Measurements from ENCODE around the gene MAP3K7.

The MAP3K7 gene

DNA sequence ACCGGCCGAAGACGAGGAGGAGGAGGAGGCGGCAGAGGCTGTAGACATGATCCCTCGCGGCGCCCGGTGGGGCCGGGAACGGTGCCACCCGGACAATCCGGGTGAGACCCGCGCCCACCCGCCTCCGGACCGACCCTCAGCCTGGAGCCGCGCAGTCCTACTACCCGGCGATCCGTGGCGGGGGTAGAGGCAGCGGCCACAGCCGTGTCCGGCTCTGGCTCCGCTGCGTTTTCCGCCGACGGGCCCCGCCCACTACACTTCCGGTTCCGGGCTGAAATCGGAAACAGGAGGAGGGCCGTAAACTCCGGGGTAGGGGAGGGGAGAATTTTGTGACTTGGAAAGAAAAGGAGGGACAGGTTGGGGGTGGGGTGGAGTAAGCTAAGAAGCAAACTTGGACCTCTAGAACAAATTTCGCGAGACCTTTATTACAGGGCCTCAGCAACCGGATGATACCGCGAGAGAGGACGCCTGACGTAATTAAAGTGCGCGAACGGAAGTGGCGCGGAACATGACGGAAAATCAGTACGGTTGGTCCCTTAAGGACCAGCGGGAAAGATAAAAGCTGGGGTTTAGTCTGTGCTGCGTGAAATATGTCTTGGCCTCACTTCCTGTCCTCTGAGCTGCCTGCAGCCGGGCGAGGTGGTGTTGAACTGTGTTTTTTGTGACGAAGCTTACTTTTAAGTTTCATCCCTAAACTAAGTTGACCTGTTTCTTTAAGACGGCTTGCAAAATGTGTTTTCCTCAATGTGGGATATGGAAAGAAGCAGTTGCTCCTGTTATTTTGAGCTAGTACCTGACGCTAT, at the start of gene MAP3K7:
MAP3K7 (minus strand) TSS at position 237 of the 803 bp plus-strand sequence; CDS start at position 48, 189 bp downstream.
- DNase-seq (ENCODE audit: low spot score) (peak; percentile 77), FAIRE-seq (no peak)

DNA sequence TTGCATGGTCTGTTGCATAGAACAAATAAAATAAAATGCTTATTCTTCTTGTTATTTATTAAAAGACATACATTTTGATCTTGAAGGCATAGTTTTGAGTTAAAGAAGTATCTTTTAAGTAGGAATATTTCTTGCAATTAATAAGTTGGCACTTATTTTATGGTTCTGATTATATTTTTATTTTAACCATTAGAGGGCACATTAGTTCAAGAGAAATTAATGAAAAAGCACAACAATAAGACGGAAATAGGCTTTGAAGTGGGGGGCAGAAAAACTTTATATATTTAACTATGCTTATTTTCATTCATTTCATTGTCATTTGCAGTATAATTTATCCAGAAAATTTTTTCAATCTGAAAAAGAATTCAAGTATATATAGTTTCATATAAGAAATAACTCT, 44.2 kb upstream of the MAP3K7 start:
- FAIRE-seq (no peak), DNase-seq (ENCODE audit: low spot score) (no peak)

DNA sequence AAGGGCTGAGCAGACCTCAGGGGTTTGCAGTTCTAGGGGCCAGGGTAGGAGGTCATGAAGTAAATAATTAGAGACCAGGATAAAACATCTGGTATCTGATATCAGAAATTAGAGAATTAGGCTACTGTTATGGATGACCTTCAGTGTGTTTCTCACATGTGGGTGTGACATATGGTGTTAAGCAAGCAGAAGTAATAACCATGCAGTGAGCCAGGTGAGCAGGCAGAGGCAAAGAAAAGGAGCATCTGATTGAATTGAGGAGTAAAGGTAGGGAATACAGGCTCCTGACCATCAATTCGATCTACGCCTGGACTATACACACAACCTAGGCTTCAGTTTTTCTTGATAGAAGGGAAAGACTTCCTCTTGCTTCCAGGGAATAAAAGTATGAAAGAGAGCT, 34.7 kb upstream of the MAP3K7 start:
- DNase-seq (ENCODE audit: low spot score) = no peak
- no peak for FAIRE-seq

DNA sequence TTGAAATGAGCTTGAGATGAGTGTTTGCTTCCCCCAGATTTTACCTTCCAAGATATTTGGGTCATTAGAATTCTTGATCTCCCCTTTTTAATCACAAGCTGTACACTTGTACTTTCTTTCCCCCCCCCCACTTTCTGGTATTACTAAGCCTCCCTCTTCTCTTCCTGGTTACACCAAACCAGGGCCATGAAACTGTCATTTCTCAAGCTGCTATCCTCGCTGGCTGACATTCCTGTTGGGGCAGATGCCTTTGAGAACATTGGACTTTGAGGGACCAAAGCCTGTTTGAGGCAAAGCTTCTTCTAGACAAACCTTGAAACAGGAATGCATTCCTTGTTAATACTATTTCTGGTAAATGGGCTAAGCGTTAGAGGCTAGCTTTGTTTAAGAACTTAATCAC, 32.3 kb upstream of the MAP3K7 start:
- FAIRE-seq = no peak
- DNase-seq (ENCODE audit: low spot score) = no peak

DNA sequence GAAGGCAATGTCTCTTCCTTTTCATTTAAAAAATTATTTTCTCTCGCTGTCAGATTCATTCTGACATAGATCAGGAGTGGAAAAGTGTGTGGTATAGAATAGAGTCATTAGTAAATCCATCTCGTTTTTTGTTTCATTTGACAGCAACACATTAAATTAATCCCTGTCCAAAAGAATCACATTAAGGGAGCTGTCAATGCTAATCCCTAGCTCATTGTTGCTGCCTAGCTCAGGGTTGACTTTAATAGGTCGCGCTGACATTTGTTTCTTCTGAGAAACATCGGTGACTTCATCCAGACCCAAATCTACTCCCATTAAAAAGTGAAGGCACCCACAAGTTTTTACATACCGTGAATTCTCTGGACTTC, 25.4 kb upstream of the MAP3K7 start:
- FAIRE-seq (no peak), DNase-seq (ENCODE audit: low spot score) (no peak)

DNA sequence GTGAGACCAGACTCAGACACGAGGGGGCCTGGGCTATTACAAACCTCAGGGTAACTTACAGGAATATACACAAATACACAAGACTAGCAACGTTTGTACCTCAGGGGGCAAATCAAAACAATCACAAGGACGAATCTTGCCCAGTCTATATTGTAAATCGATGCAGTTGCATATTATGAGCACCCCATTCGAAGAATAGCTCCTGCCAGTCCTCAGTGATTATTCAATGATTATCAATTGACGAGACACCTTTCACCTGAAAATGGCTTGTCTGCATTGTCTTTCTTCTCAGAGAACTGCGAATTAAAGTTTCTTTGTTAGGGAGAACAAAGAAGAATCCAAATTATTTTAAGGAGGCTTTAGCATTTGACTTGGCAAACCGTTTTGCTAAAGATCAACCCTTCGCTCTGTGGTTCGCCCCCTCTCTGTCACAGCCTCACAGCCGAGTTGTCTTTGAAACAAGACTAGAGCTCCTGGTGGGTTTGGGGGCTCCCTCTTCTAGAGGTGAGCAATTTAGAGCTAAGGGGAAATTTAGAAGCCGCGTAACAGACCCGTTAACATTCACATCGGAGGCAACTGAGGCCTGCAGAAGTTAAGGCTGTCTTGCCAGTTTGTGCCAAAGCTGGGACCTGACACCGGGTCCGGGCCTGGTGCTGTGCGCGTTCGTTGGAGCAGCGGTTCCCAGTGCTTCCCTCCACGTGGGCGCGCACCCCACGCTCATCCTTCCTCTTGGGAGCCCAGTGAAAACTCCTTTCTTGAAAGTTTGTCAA, 24.9 kb upstream of the MAP3K7 start:
- DNase-seq (ENCODE audit: low spot score) (no peak), FAIRE-seq (no peak)

DNA sequence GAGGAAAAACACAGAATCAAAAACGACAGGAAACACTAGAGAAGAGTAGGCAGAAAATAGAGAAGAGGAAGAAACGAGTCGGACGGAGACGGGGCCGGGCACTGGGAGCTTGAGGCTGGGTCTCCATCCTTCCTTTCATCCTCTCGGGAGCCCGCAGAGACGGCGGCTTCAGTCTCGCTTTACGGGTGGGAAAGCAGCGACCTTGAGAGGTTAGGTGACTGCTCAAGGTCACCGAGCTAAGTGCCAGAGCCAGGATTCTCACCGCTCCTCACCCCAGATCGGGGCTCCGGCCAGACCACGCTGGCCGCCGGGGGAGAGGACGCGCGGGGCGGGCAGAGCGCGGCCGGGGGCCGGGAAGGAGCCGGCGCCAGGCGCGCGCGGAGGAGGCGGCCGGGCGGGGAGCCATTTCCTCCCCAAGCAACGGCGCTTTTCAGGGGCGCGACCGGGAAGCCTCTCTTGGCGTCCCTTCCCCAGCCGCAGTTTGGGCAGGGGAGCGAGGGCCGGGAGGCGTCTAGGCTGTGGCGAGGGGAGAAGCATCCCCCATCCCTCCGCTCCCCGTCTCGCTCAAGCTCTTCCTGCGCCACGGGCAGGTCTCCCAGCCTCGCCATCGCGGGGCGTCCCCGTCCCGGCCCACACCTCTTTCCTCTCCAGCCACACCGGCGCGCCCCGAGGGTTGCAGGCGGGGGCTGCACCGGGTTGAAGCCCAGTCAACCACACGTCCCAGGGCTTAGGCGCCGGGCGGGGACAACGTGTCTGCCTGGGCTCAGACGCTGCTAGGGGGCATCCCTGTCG, 24.1 kb upstream of the MAP3K7 start:
- DNase-seq (ENCODE audit: low spot score) (no peak), FAIRE-seq (no peak)

DNA sequence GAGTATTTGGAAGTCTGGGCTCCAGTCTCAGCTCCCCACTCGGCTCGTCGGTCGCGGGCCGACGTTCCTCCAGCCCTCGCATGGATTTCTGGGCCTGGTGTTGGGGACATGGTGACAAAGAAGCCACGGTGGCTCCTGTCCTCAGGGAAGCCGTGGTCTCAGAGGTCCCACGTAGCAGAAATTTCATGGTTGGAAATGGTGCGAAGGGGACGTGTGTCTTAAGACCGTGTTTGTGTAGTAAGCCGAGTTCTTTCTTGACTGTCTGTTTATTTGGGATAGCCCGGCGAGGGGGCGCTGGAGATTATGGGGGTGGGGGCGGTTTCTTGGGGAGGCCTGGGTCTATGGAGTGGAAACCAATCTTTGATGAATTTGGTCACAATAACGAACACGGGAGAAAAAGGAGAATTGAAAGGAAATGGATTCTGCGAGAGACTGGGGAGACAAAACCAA, 23.5 kb upstream of the MAP3K7 start:
- no peak for FAIRE-seq
- no peak for DNase-seq (ENCODE audit: low spot score)

DNA sequence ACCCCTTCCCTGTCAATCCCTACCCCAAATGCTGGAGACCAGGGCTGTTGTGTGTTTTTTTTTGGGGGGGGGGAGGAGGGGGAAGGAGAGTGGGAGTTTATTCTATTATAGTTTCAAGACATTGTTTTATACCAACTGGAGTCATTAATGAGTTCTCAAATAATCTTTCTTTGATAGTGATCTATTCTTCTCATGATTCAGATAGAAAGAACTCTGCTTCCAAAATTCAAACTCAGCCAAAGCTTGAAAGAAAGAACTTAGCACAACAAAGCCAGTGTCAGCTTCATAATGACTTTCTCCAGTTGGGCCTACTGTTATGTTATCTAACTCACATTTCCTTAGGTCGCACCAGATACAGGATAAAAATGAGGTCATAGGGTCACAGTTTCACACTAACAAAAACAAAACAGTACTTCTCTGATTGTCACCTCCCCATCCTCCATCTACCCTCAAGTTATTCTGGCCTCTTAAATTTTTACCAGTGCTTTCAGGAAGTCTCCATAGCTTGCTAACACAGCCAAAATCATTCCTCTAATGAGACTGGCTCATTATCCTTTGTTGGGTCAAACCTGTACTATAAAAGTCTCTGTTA, 19.0 kb upstream of the MAP3K7 start:
- DNase-seq (ENCODE audit: low spot score) = no peak
- FAIRE-seq = no peak

DNA sequence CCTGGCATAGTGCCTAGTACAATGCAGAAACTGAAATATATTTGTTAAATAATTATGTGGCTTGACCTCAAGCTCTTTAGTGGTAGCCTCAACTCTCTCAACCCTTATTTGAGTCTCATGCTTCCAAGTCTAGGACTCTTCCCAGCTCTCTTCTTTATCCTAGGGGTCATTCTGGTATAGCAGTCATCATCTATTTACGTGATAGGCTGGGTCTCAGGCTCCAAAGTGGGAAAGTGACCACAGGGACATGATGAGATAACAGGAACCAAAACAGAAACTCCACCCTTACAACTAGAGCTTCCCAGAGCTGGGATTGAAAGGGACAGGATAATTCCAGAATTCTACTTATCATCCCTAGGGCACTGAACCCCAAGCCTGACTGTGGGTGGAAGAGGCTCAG, 17.7 kb upstream of the MAP3K7 start:
- FAIRE-seq (no peak), DNase-seq (ENCODE audit: low spot score) (no peak)

DNA sequence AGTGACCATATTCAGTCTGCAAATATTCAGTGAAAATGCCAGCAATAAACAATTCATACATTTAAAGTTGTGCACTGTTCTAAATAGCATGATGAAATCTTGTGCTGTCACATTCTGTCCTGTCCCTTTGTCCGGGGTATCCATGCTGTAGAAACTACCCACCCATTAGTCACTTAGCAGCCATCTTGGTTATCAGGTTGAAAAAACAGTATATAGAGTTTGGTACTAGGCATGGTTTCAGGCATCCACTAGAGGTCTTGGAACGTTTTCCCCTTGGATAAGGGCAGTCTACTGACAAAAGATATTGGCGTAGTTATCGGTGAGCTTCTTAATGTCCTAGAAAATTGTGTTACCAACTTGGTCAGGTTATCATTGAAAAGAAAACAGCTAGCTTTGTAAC, 12.3 kb upstream of the MAP3K7 start:
- no peak for FAIRE-seq
- no peak for DNase-seq (ENCODE audit: low spot score)

DNA sequence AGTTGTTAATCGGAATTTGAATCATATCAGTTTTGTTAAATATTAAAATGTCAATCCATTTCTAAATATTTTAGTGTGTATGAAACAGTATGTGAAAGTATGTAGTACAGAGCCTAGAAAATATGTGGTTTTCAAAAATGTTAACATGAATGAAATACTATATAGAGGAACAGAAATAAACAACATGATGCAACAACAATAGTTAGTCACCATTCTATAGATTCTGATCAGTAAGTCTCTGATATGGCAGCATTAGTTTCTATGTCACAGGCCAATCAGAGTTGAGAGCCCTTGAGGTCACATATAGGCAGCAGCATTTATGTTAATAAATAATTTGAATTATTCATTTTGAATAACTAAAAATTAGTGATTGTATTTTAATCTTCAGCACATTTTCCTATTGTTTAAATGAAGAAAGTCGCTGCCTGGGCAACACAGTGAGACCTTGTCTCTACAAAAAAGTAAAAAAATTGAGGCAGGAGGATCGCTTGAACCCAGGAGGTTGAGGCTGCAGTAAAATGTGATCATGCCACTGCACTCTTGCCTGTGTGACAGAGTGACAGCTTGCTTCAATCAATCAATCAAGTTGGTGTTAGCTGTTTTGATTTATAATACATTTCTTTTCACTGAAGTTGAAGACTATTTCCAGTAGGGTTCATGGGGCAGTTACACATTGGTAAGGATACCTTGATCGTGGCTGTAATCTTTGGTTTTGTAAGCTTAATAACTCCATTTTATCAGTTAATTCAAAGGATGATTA, 11.5 kb upstream of the MAP3K7 start:
- no peak for DNase-seq (ENCODE audit: low spot score)
- FAIRE-seq = no peak

DNA sequence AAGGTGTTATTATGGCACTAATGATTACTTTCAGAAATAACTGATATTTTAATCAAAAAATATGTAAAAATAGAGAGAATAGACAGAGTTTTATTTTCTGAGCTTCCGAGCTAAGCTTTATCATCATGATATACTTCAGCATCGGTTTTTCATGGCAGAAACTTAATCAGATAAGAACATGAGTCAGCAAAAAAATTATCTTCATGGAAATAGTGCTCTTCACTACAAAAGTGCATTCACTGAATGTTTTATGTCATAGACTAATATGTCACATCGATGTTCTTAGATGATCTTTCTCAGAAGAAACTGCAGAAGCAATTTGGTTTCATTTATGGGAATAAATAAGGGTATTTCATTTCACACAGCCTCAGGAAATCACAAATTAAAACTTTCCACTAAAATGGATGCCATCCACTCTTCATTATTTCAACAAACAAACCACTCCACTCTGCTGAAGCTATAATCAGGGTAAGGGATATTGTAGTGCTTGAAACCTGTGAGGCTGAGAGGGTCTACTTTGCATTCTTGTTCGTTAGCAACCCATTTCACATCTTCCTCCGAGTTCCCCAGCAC, 10.2 kb upstream of the MAP3K7 start:
- no peak for FAIRE-seq
- DNase-seq (ENCODE audit: low spot score) = no peak

DNA sequence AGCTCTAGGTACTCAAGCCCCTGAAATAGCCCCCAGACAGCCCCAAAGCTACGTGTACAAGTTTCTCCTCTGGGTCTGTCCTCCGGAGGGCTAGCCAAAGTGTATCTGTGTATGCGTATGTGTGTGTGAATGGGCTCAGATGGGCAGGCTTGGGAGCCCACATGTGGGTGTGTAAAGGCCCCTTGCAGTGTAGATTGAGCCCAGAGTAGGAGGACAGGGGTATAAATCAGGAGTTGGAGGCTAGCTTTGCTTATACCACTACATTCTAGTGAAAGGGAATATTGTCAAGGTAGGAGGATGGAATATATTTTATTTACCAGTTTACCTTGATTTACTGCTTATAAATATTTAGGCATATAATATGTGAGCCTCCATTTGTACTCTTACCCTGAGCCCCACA, 9.0 kb upstream of the MAP3K7 start:
- DNase-seq (ENCODE audit: low spot score) = no peak
- no peak for FAIRE-seq

DNA sequence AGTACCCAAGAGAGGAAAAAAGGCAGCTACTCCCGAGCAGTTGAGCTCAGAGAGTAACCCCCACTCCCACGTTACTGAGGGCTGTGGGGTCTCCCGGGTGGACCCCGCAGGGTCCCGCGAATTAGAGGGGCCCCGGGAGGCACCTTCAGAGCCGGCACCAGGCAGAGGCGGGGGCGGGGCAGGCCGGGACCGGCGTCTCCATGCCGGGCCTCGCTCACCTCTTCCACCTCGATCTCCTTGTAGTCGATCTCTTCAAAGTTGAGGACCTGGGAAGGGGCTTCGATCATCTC, 381 bp downstream of the MAP3K7 start:
- FAIRE-seq = no peak
- DNase-seq (ENCODE audit: low spot score) = peak; percentile 11

DNA sequence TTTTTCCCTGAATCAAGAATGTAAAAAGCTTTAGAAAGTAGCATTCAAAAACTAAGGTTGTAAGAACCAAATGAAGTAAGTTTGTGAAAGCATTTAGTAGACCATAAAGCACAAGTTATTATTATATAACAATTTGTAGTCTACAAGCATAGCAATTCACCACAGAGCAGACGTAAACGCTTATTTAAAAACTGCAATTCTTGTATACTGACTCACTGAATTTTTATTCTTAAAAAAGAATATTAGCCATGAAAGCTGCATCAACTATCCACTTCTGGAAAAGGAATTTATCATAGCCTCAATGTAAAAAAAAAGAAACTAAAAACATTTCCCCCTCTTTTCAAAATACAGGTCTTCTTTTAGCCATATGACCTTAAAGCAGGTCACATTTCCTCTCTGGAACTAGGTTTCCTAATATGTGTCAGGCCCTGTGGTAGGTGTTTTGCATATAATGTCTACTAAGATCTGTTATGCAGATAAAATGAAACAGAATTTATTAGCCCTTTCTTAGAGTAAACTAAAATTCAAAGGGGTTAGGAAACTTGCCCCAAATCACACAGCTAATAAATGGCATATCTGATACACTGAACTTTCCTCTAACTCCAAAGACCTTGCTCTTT, 2.1 kb downstream of the MAP3K7 start:
- no peak for DNase-seq (ENCODE audit: low spot score)
- no peak for FAIRE-seq

DNA sequence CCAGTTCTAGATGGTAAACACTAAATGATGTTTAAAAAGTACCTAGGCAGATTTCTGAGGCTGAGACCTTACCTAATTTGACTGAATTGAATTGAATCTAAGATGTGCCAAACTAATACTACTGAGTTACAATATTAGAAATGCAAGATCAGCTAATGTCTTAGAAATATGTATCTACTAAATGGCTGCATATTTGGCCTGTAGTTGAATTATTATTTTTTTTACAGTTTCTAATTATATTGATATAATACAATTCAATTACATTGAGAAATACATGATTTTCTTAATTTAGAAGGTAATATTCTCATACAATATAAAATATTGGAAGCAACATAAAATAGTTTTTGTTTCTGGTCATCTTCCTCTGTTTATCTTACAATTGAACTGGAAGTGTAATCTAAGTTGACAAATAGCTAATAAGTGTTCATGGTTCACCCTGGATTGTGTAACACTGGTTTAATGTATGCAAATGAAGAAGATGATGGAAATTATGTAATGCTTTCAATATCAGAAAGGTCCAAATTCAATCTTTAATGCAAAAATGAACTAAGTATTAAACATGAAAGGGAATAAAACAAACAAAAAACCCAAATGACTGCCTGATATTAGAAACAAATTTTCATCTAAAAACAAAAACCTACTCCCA, 2.9 kb downstream of the MAP3K7 start:
- FAIRE-seq (no peak), DNase-seq (ENCODE audit: low spot score) (no peak)

DNA sequence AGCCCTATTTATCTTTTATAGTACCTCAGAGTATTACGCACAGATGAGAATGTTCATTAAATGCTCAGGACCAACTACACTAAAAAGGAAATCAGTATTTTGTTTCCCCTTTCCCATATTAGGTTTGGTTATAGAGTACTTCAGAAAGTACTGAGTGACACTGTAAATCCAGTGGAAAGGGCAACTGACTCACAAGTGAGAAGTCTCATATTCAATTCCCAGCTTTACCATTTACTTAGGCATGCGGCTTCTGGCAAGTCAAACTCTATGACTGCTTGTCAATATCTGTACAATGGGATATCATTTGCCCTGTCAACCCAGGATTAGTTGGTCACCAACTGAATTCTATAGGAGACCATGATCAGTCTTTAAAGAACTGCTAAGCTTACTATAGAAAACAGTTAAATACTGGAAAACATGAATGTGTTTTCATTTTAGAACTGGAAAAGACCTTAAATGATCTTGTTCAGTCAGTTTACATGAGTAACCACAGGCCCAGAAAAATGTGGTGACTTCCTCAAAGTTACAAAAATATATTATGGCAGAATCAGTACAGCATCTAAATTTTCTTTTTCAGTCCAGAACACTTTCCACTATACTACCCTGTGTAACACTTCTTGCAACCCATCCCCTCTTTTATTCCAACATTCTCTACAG, 3.6 kb downstream of the MAP3K7 start:
- no peak for FAIRE-seq

DNA sequence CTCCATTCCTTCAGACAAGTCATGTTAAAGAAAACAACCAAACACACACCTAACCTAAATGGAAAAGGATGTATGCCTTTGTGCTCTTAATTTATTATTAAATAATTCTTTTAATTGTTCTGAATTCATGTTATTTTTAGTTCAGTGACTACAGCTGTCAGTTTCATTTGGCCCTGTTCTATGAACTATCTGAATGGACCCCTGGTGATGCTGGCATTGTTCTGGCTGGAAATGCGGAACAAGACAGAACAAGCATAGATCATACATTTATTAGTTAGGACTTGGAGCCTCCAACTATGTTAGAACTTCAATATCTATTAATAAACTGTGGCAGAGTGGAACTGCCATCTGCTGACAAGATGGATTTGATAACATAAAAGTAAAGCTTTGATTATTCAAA, 5.7 kb downstream of the MAP3K7 start:
- no peak for FAIRE-seq

More for the DNA sequence above, 3.6 kb downstream of the MAP3K7 start:
- DNase-seq (ENCODE audit: low spot score) = no peak

More for the DNA sequence above, 5.7 kb downstream of the MAP3K7 start:
- no peak for DNase-seq (ENCODE audit: low spot score)

All from urothelium cell line (cell line).